CD4-positive, alpha-beta memory T cell (primary cell): Measurements from ENCODE around the gene MBNL1. TPM values are rescaled to one million over a fixed set of nuclear protein-coding genes. Genes with fewer than 3 reads are reported as not detected.

ENCODE experiments used
- CTCF ChIA-PET: fragments of 350-600 bp; sonication (Branson Sonifier 250); formaldehyde crosslinking; loops from one replicate; lab custom pipeline; 2021; ENCODE audit warnings: inconsistent platforms; ENCODE audit not compliant: partially characterized antibody; lab: Charles Lee
- POLR2A ChIA-PET: fragments of 350-600 bp; sonication (Branson Sonifier 250); formaldehyde crosslinking; loops from one replicate; lab custom pipeline; 2021; ENCODE audit not compliant: partially characterized antibody; lab: Charles Lee
- DNase-seq, 5 donors: peaks; one replicate each; pipeline versions ENCODE4 v3.0.0 to v3.0.0-alpha.2; 2020 to 2022; ENCODE audit warnings: mixed read lengths in 1 of 5
- H3K27ac ChIP-seq: one replicate; pipeline ENCODE4 v1.7.0; 2013; ENCODE audit warnings: low read depth, low read length
- H3K27me3 ChIP-seq: 2 replicates; pipeline ENCODE4 v1.7.0; 2013; ENCODE audit warnings: mild to moderate bottlenecking, low read length, moderate library complexity; ENCODE audit not compliant: insufficient read depth
- H3K36me3 ChIP-seq: 2 replicates; pipeline ENCODE4 v1.7.0; 2013; ENCODE audit warnings: mild to moderate bottlenecking, low read length, moderate library complexity; ENCODE audit not compliant: insufficient read depth
- H3K4me1 ChIP-seq: 2 replicates; pipeline ENCODE4 v1.7.0; 2013; ENCODE audit warnings: mild to moderate bottlenecking, low read length, moderate library complexity; ENCODE audit not compliant: insufficient read depth
- H3K4me3 ChIP-seq, 2 donors: one replicate each; pipeline ENCODE4 v1.7.0; 2013; ENCODE audit warnings: low read length in 2 of 2, mild to moderate bottlenecking in 1 of 2
- H3K9me3 ChIP-seq, 2 donors: one replicate each; pipeline ENCODE4 v1.7.0; 2013; ENCODE audit warnings: low read length in 2 of 2, control low read depth in 1 of 2; ENCODE audit not compliant: control insufficient read depth in 1 of 2
- H3K27ac Mint-ChIP-seq, 7 donors: one replicate each; pipeline ENCODE4 v1.8.0; 2020 to 2021; ENCODE audit warnings: mixed read lengths in 7 of 7, mild to moderate bottlenecking in 6 of 7, inconsistent platforms in 3 of 7, moderate library complexity in 3 of 7
- H3K27me3 Mint-ChIP-seq, 2 donors: one replicate each; pipeline ENCODE4 v1.8.0; 2020 to 2021; ENCODE audit warnings: mixed read lengths in 2 of 2
- H3K36me3 Mint-ChIP-seq, 2 donors: one replicate each; pipeline ENCODE4 v1.8.0; 2020 to 2021; ENCODE audit warnings: mixed read lengths in 2 of 2, inconsistent platforms in 1 of 2, mild to moderate bottlenecking in 1 of 2
- H3K4me1 Mint-ChIP-seq, 4 donors: one replicate each; pipeline ENCODE4 v1.8.0; 2020 to 2021; ENCODE audit warnings: mixed read lengths in 4 of 4, mild to moderate bottlenecking in 1 of 4
- H3K4me3 Mint-ChIP-seq, 8 donors: one replicate each; pipeline ENCODE4 v1.8.0; 2020 to 2021; ENCODE audit warnings: mixed read lengths in 8 of 8, mild to moderate bottlenecking in 7 of 8, moderate library complexity in 6 of 8, inconsistent platforms in 3 of 8
- H3K9me3 Mint-ChIP-seq, 8 donors: one replicate each; pipeline ENCODE4 v1.8.0; 2020 to 2021; ENCODE audit warnings: mixed read lengths in 8 of 8, mild to moderate bottlenecking in 5 of 8, inconsistent platforms in 3 of 8, moderate library complexity in 1 of 8
- intact Hi-C: fragments of 100-400 bp; cut with micrococcal nuclease; formaldehyde crosslinking; loops from one replicate; pipeline ENCODE4 v1.15.1; 2023
- polyA plus RNA-seq, 2 donors: library from polyadenylated mRNA; unstranded; fragments of 300-500 nt; fragmentation: Illumina TruSeq; gene quantifications; one replicate each; pipeline ENCODE4 v1.2.3, GENCODE V29; 2021
- total RNA-seq, 2 experiments: library from RNA; stranded (reverse); gene quantifications; one replicate each; pipeline ENCODE4 v1.2.3, GENCODE V29; 2021

Gene MBNL1
- total and polyA plus RNA-seq, 4 experiments from 2014 or later = 289 to 430 (median 361) TPM

DNA sequence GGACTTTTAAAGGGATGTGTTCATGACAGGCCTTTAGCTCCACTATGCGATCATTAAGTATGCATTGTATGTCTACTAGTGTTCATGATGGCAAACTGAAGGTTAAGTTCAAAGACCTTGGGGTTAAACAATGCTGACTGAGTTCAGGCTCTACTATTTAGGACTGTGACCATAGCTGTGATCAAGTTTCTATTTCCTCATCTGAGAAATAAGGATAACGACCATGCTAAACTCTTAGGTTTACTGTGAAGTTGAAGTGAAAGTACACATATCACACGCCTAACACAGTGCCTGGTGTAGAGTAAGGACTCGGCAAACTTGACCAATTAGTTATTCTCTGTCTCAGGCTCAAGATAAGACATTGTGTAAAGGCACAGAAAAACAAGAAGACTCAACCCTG is 243.2 kb downstream of the MBNL1 start:
- H3K4me1 ChIP-seq = no peaks in the 10 kb centered on the region
- Mint-ChIP-seq H3K27ac (no peak overlapping the region), H3K9me3 (no peaks in the 10 kb centered on the region), H3K4me3 (no peak overlapping the region), H3K27me3 (peaks cover 0 to 8% of the 10 kb centered on the region in 2 donors), H3K4me1 (no peaks in the 10 kb centered on the region), H3K36me3 (no peaks in the 10 kb centered on the region)
- H3K27me3 ChIP-seq = no peaks in the 10 kb centered on the region
- H3K27ac ChIP-seq = no peak overlapping the region
- H3K9me3 ChIP-seq = no peaks in the 10 kb centered on the region
- CTCF ChIA-PET = interaction anchor here (1.1 kb wide), 1 partner anchor 11 kb away, joined by 3 read pairs; no protein-coding TSS in a partner anchor
- POLR2A ChIA-PET = no interaction called here
- DNase-seq = no peak
- H3K4me3 ChIP-seq = no peak overlapping the region
- H3K36me3 ChIP-seq = no peaks in the 10 kb centered on the region
- intact Hi-C loops = no loop called here

DNA sequence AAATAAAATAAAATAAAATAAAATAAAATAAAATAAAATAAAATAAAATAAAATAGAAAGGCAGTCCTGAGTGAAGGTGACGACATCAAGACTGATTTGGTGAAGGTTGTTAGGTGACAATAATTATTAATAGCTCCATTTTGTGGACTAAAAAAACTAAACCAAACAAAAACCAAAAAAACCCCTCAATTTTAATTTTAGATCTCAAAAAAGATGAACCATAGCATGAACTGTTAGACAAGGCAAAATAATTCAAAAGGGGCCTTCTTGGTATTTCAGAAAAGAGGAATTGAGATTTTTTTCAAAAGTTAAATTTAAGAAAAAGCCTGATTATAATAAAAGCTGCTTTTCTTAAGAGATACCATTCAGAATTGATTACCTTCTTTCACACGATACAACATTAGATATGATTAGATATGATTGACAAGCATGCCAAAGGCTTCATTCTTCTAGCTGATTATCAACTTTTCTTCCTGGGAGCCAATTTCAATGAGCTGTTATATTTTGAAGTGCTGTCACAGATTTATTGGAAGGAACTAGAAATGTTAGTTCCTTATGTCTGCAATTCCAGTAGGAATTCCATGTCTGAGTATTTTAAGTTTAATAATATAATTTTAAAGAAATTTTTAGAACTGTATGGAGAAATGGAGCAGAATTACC is 244.7 kb downstream of the MBNL1 start:
- ChIA-PET POLR2A (no interaction called here), CTCF (interaction anchor here (1.4 kb wide), 1 partner anchor 12 kb away, joined by 3 read pairs; no protein-coding TSS in a partner anchor)
- no peaks in the 10 kb centered on the region for H3K27me3 ChIP-seq
- Mint-ChIP-seq H3K36me3 (no peaks in the 10 kb centered on the region), H3K27ac (no peak overlapping the region), H3K4me3 (no peak overlapping the region), H3K4me1 (no peaks in the 10 kb centered on the region), H3K9me3 (no peaks in the 10 kb centered on the region), H3K27me3 (peaks cover 0 to 8% of the 10 kb centered on the region in 2 donors)
- DNase-seq = no peak
- intact Hi-C loops = no loop called here
- H3K4me3 ChIP-seq = no peak overlapping the region
- H3K9me3 ChIP-seq = no peaks in the 10 kb centered on the region
- no peaks in the 10 kb centered on the region for H3K36me3 ChIP-seq
- no peak overlapping the region for H3K27ac ChIP-seq
- H3K4me1 ChIP-seq = no peaks in the 10 kb centered on the region
